HL-60 (cell line): Measurements from ENCODE around the gene SIRPB1.

Source experiments
- POLR2AphosphoS5 ChIP-seq: IDR thresholded peaks from 2 replicates; pipeline ENCODE4 v1.6.1; 2012; ENCODE audit warnings: low read depth
- REST ChIP-seq: IDR thresholded peaks from 2 replicates; pipeline ENCODE4 v1.6.1; 2012; ENCODE audit warnings: low read depth; ENCODE audit not compliant: insufficient replicate concordance
- TF ChIP-seq, protein P1 (sequence below): IDR thresholded peaks from one replicate; pipeline ENCODE4 v1.5.1; 2011; ENCODE audit warnings: low read length, control low read depth, inconsistent platforms; ENCODE audit not compliant: insufficient read depth

DNA sequence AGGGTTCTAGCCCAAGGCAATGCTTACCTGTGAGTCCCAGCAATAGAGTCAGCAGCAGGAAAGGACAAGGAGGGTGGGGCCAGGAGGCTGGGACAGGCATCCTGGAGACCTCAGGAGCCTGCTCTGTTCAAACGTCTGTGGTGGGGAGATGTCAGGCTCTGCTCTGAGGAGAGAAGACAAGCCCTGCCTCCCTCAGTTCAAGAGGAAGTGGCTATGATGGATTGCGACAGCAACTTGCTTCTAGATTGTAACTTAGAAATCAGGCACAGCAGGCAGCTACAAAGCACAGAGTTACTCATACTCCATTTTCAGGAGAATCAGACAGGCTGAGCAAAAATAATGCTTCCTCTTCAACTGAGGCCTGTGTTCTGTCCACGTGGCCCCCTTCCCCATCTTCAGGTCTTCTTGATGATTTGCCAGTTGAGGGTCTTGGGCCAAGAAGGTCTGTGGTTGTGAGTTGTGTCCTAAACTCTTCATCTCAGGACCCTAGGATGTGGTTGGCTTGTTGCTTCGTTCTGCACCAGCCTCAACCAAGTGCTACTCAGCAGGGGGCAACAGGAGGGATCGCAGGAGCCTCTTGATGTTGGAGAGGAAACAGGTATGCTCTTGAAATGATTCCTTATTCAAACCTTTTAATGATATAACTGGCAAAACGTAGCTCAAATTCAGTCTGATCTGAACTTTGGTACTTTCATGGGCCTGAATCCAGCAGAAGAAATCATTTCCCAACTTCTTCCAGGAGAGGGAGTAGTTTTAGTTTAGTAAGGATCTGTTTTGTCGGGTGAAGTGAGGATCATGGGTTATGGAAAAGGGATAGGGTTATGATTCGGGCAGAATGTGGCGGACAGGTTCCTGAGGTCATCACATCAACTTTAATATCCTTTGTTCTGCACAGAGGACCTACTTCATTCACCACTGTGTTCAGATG is 31.0 kb downstream of the SIRPB1 start:
- TF ChIP-seq, protein P1, sequence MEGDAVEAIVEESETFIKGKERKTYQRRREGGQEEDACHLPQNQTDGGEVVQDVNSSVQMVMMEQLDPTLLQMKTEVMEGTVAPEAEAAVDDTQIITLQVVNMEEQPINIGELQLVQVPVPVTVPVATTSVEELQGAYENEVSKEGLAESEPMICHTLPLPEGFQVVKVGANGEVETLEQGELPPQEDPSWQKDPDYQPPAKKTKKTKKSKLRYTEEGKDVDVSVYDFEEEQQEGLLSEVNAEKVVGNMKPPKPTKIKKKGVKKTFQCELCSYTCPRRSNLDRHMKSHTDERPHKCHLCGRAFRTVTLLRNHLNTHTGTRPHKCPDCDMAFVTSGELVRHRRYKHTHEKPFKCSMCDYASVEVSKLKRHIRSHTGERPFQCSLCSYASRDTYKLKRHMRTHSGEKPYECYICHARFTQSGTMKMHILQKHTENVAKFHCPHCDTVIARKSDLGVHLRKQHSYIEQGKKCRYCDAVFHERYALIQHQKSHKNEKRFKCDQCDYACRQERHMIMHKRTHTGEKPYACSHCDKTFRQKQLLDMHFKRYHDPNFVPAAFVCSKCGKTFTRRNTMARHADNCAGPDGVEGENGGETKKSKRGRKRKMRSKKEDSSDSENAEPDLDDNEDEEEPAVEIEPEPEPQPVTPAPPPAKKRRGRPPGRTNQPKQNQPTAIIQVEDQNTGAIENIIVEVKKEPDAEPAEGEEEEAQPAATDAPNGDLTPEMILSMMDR, result no peak
- TF ChIP-seq REST, result no peak
- TF ChIP-seq POLR2AphosphoS5, result no peak
